ENCODE measurements around the gene CLCC1.

The CLCC1 gene

GRCh38 chr1:108949044-108949443 is 14.2 kb downstream of the CLCC1 start:
- Histone ChIP-seq H3F3A (ENCODE audit: insufficient read depth, low read length) (no peaks in the 10 kb centered on the region), H3K36me3 (ENCODE audit: insufficient read depth, low read length) (peaks cover 19% of the 10 kb centered on the region), H3K4me3 (ENCODE audit: low read depth, low read length, poor library complexity, severe bottlenecking) (no peak overlapping the region), H2AFZ (ENCODE audit: low read length) (no peak overlapping the region), H3K4me2 (ENCODE audit: low read length) (no peak overlapping the region), H3K27me3 (ENCODE audit: insufficient read depth, low read length) (no peaks in the 10 kb centered on the region), H3K4me1 (ENCODE audit: insufficient read depth, low read length, severe bottlenecking) (peaks cover 14% of the 10 kb centered on the region), H3K9me2 (ENCODE audit: low read depth, low read length) (no peaks in the 10 kb centered on the region), H4K20me1 (ENCODE audit: insufficient read depth, low read length) (no peaks in the 10 kb centered on the region), H3K9me3 (ENCODE audit: low read length) (no peaks in the 10 kb centered on the region), H3K27ac (ENCODE audit: low read depth, low read length, poor library complexity, severe bottlenecking) (no peak overlapping the region), H3K79me2 (ENCODE audit: insufficient read depth, low read length) (peaks cover 28% of the 10 kb centered on the region), H3K9ac (ENCODE audit: low read length) (no peak overlapping the region)
- TF ChIP-seq EZH2 (IDR thresholded peaks at IDR 0.05; ENCODE audit: borderline replicate concordance, low read length) (no peak), CTCF (IDR thresholded peaks at IDR 0.05; ENCODE audit: low read length) (no peak)

GRCh38 chr1:108947871-108948525 is 15.3 kb downstream of the CLCC1 start:
- H3K27ac ChIP-seq (ENCODE audit: low read depth, low read length, poor library complexity, severe bottlenecking): peak overlapping the region; percentile 13
- peaks cover 21% of the 10 kb centered on the region for H3K79me2 ChIP-seq (ENCODE audit: insufficient read depth, low read length)
- H3K4me1 ChIP-seq (ENCODE audit: insufficient read depth, low read length, severe bottlenecking): peaks cover 14% of the 10 kb centered on the region
- no peaks in the 10 kb centered on the region for H4K20me1 ChIP-seq (ENCODE audit: insufficient read depth, low read length)
- H3K27me3 ChIP-seq (ENCODE audit: insufficient read depth, low read length): no peaks in the 10 kb centered on the region
- no peaks in the 10 kb centered on the region for H3F3A ChIP-seq (ENCODE audit: insufficient read depth, low read length)
- no peaks in the 10 kb centered on the region for H3K9me3 ChIP-seq (ENCODE audit: low read length)
- peak overlapping the region; percentile 35 for H3K4me3 ChIP-seq (ENCODE audit: low read depth, low read length, poor library complexity, severe bottlenecking)
- peak overlapping the region; percentile 52 for H3K4me2 ChIP-seq (ENCODE audit: low read length)
- TF ChIP-seq CTCF (IDR thresholded peaks at IDR 0.05; ENCODE audit: low read length) (no peak), EZH2 (IDR thresholded peaks at IDR 0.05; ENCODE audit: borderline replicate concordance, low read length) (no peak)
- no peaks in the 10 kb centered on the region for H3K9me2 ChIP-seq (ENCODE audit: low read depth, low read length)
- H2AFZ ChIP-seq (ENCODE audit: low read length): no peak overlapping the region
- peak overlapping the region; percentile 31; the same call in 1 of the 2 replicates for H3K9ac ChIP-seq (ENCODE audit: low read length)
- peaks cover 24% of the 10 kb centered on the region for H3K36me3 ChIP-seq (ENCODE audit: insufficient read depth, low read length)

GRCh38 chr1:108936170-108936569 is 27.1 kb downstream of the CLCC1 start:
- Histone ChIP-seq H3K9me2 (ENCODE audit: low read depth, low read length) (no peaks in the 10 kb centered on the region), H3K9me3 (ENCODE audit: low read length) (no peaks in the 10 kb centered on the region), H3K9ac (ENCODE audit: low read length) (no peak overlapping the region), H3K27me3 (ENCODE audit: insufficient read depth, low read length) (no peaks in the 10 kb centered on the region), H3K4me1 (ENCODE audit: insufficient read depth, low read length, severe bottlenecking) (no peaks in the 10 kb centered on the region), H3K79me2 (ENCODE audit: insufficient read depth, low read length) (no peaks in the 10 kb centered on the region), H3K27ac (ENCODE audit: low read depth, low read length, poor library complexity, severe bottlenecking) (no peak overlapping the region), H2AFZ (ENCODE audit: low read length) (no peak overlapping the region), H3K4me3 (ENCODE audit: low read depth, low read length, poor library complexity, severe bottlenecking) (no peak overlapping the region), H4K20me1 (ENCODE audit: insufficient read depth, low read length) (no peaks in the 10 kb centered on the region), H3K36me3 (ENCODE audit: insufficient read depth, low read length) (peaks cover 80% of the 10 kb centered on the region), H3K4me2 (ENCODE audit: low read length) (no peak overlapping the region), H3F3A (ENCODE audit: insufficient read depth, low read length) (no peaks in the 10 kb centered on the region)
- TF ChIP-seq CTCF (IDR thresholded peaks at IDR 0.05; ENCODE audit: low read length): no peak
- TF ChIP-seq EZH2 (IDR thresholded peaks at IDR 0.05; ENCODE audit: borderline replicate concordance, low read length): no peak
